Mesodermal cell (in vitro differentiated cells): ENCODE measurements around the gene P2RY8.
"Not testable (repeated sequence)": the region's sequence is repeated elsewhere in the genome, so short reads cannot be mapped to it uniquely, and the experiment has no call there.

Source experiments
- H3K27ac ChIP-seq: 2 replicates; pipeline ENCODE4 v1.7.0; 2013; ENCODE audit warnings: mild to moderate bottlenecking, low read depth, low read length, moderate library complexity; ENCODE audit not compliant: severe bottlenecking
- H3K36me3 ChIP-seq: 2 replicates; pipeline ENCODE4 v1.7.1; 2013; ENCODE audit warnings: mild to moderate bottlenecking, low read length, moderate library complexity; ENCODE audit not compliant: control insufficient read depth, insufficient read depth
- H3K4me1 ChIP-seq: one replicate; pipeline ENCODE4 v1.7.1; 2013; ENCODE audit warnings: mild to moderate bottlenecking, low read length; ENCODE audit not compliant: insufficient read depth, control insufficient read depth, poor library complexity, severe bottlenecking
- H3K4me3 ChIP-seq: 2 replicates; pipeline ENCODE4 v1.7.0; 2013; ENCODE audit warnings: low read length, control low read depth, mild to moderate bottlenecking; ENCODE audit not compliant: insufficient read depth, poor library complexity, severe bottlenecking; ENCODE audit errors: extremely low read depth
- H3K9me3 ChIP-seq: 2 replicates; pipeline ENCODE4 v1.7.1; 2013; ENCODE audit warnings: mild to moderate bottlenecking, low read length, moderate library complexity; ENCODE audit not compliant: control insufficient read depth
- WGBS, 2 experiments: methylation state at CpG; one replicate each; pipeline ENCODE4 v1.1.5; 2013; ENCODE audit warnings: missing lambda C conversion rate in 2 of 2; ENCODE audit not compliant: insufficient coverage in 2 of 2; 5-methylcytosine and 5-hydroxymethylcytosine counted together

P2RY8 gene

DNA sequence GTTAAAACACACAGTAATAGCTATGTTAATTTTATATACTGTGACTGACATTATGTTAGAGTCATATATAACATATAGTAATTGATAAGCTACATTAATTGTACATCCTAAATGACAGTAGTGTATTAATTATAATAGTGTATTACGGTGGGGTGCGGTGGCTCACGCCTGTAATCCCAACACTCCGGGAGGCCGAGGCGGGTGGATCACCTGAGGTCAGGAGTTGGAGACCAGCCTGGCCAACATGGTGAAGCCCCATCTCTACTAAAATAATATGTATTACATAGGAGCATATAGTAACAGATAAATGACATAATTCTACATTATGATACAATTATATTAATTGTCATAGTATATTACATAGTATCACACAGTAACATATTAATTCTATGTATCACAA, 96.5 kb downstream of the P2RY8 start:
- Histone ChIP-seq H3K36me3 (peaks cover 73% of the 10 kb centered on the region), H3K4me1 (no peaks in the 10 kb centered on the region), H3K4me3 (no peak overlapping the region), H3K9me3 (peaks cover 8% of the 10 kb centered on the region), H3K27ac (no peak overlapping the region)
- WGBS, 2 experiments: no CpG with 5 or more reads among the region's 6 CpGs

DNA sequence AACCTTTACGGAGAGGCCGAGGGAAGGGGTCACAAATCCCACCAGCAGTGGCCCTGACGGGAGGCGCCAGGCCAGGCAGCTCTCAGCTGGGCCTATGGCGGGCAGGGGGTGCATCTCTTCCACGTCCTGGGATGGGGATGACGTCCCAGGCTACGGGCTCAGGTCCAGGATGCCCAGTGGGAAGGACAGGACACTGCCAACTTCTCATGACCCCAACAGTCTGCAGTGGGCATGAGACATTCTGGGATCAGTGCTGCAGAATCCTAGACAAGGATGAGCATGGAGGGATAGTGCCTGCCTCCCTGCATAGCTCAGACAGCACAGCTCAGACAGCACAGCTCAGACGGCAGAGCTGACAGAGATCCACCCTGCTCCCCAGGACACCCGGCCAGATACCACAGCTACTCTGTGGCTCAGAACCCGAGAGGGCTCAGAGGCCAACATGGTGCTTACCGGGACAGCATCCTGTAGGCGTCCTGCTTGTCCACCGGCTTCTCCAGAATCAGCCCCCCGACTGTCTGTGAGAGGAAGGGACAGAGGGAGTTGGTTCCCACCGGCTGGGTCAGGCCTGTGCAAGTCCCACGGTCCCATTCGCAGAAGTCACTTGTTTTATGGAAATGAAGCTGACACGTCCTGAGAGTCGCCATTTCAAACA, 101.6 kb downstream of the P2RY8 start:
- H3K36me3 ChIP-seq: peaks cover 67% of the 10 kb centered on the region
- no peaks in the 10 kb centered on the region for H3K4me1 ChIP-seq
- no peak overlapping the region for H3K4me3 ChIP-seq
- H3K9me3 ChIP-seq: no peaks in the 10 kb centered on the region
- no peak overlapping the region for H3K27ac ChIP-seq
- 94 to 96% methylated on average over 15 to 19 of the region's 20 CpGs for WGBS, 2 experiments

DNA sequence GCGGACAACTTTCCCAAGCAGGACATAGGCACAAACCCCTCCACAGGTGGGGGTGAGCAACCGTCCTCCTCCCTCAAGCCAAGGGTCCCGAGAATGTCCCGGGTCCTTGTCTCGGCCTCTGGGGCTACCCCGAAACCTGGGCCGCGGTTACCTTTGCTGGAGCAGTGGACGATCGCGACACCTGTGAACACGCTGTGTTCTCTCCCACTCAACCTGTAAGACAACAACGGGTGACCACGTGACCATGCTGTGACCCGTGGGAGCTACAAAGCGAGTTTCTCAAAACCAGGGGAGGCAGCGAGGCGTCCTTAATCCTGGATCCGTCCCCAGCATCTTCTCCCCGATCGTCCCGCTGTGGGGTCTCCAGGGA, 102.1 kb downstream of the P2RY8 start:
- no peaks in the 10 kb centered on the region for H3K4me1 ChIP-seq
- H3K4me3 ChIP-seq: no peak overlapping the region
- H3K36me3 ChIP-seq: peaks cover 70% of the 10 kb centered on the region
- no peaks in the 10 kb centered on the region for H3K9me3 ChIP-seq
- H3K27ac ChIP-seq: no peak overlapping the region
- WGBS, 2 experiments: 96 to 98% methylated on average over 15 to 22 of the region's 22 CpGs

DNA sequence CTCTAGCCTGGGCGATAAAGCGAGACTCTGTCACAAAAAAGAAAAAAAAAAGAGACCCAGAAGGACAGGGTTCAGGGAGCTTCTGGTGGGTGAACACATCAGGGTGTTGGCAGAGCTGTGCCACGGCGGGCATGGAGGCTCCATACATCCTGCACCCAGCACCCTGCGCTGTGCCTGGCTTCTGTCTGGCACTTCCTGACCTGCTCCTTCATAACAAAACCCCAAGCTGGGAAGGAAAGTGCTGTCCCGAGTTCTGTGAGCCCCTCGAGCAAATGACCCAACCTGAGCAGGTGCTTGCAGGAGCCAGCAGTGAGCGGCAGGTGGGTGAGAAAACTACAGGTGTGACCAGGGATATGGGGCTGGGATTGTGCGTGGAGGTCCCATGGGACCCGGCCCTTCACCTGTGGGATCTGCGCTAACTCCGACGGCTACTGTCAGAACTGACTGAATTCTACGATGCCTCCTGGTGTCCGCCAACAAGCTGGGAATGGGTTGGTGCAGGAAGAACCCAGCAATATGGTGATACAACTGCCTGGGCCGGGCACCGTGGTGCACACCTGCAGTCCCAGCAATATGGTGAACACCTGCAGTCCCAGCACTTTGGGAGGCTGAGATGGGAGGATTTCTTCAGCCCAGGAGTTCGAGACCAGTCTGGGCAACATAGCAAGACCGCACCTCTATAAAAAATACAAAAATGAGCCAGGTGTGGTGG, 103.2 kb downstream of the P2RY8 start:
- Histone ChIP-seq H3K4me1 (no peaks in the 10 kb centered on the region), H3K27ac (no peak overlapping the region), H3K9me3 (no peaks in the 10 kb centered on the region), H3K36me3 (peaks cover 68% of the 10 kb centered on the region), H3K4me3 (no peak overlapping the region)
- WGBS, 2 experiments: 94 to 99% methylated on average over 12 to 13 of the region's 19 CpGs

DNA sequence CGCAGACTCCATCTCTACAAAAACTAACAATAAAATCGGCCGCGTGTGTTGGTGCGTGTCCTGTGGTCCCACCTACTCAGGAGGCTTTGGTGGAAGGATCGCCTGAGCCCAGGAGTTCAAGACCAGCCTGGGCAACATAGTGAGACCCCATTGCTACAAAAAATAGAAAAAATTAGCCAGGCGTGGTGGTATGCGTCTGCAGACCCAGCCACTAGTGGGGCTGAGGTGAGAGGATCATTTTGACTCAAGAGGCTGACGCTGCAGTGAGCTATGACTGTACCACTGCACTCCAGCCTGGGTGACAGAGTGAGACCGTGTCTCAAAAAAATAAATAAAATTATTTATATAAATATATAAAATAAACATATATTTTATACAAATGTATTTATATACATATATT, 106.5 kb downstream of the P2RY8 start:
- Histone ChIP-seq H3K36me3 (peaks cover 60% of the 10 kb centered on the region), H3K4me3 (no peak overlapping the region), H3K27ac (no peak overlapping the region), H3K9me3 (no peaks in the 10 kb centered on the region), H3K4me1 (no peaks in the 10 kb centered on the region)
- WGBS, 2 experiments: 99 to 100% methylated on average over 5 to 8 of the region's 10 CpGs

DNA sequence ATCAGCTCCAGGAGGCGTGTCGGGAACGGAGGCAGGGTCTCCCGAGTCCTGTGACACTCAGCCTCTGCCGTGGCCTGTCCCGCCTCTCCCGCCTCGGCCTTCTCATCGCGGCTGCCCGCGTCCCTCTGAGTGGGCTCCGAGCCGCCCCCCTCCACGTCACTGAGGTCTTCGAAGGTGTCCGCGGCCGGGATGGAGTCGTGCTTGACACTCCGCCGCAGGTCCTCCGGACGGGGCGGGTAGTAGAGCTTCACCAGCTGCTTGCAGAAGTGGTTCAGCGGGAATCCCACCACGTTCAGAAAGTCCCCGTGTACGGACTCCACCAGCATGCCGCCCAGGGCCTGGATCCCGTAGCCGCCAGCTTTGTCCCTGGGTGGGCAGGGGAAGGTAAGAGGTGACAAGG, 109.2 kb downstream of the P2RY8 start:
- H3K9me3 ChIP-seq: peaks cover 4% of the 10 kb centered on the region
- no peak overlapping the region for H3K27ac ChIP-seq
- peaks cover 69% of the 10 kb centered on the region for H3K36me3 ChIP-seq
- H3K4me1 ChIP-seq: no peaks in the 10 kb centered on the region
- WGBS, 2 experiments: 92 to 95% methylated on average over 32 of the region's 32 CpGs
- no peak overlapping the region for H3K4me3 ChIP-seq

DNA sequence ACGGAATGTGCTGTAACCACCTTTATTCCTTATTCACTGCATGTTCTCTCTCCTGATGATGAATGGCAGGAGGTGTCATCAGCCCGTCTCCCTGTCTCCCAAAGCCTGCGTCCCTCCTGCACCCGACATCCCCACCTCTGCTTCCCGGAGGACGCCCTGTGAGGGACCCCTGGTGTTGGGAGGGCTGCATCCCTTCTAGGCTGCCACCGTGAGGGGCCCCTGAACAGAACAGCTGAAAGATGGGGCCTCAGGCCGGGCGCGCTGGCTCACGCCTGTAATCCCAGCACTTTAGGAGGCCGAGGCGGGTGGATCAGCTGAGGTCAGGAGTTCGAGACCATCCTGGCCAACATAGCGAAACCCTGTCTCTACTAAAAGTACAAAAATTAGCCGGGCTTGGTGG, 110.7 kb downstream of the P2RY8 start:
- H3K4me1 ChIP-seq, H3K4me3 ChIP-seq, H3K27ac ChIP-seq: not testable (repeated sequence)
- H3K9me3 ChIP-seq: peaks cover 18% of the 10 kb centered on the region
- peaks cover 78% of the 10 kb centered on the region for H3K36me3 ChIP-seq
- WGBS, 2 experiments: 84 to 88% methylated on average over 12 to 16 of the region's 16 CpGs

DNA sequence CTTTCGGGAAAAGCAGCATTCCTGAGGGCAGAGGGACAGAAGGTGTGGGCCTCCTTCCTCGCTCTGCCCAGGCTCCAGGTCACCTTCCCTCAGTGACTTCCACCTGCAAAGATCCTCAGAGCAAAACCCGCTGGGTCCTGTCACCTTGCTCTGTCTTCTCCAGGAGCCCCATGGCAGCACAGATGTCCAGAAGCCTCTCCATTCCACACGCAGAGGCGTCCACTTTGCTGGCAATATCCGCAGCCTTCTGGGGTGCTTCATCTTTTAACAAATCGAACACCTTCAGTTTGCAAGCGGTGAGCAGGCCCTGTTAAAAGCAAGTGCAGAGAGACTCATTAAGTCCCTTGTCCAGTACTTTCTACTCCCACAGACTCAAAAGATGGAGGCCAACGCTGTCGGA, 111.6 kb downstream of the P2RY8 start:
- Histone ChIP-seq H3K36me3 (peaks cover 80% of the 10 kb centered on the region), H3K4me3 (no peak overlapping the region), H3K4me1 (no peaks in the 10 kb centered on the region), H3K9me3 (peaks cover 20% of the 10 kb centered on the region), H3K27ac (no peak overlapping the region)
- 81 to 85% methylated on average over 8 to 9 of the region's 10 CpGs for WGBS, 2 experiments

DNA sequence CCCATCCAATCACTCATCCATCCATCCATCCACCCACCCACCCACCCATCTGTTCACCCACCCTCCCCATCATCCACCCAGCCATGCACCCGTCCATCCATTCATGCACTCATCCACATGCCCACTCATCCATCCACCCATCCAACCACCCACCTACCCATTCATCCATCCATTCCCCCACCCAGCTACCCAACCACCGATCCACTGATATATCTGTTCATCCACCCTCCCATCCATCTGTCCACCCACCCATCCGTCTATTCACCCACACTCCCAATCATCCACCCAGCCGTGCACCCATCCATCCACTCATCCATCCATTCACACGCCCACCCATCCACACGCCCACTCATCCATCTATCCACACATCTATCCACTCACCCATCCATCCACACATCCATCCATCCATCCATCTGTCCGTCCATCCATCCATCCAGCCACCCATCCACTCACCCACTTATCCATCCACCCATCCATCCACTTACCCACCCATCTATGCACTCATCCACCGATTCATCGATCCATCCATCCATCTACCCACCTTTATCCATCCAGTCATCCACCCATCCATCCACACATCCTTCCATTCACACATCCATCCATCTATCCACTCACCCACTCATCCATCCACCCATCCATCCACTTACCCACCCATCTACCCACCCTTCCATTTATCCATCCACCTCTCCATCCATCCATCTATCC, 112.7 kb downstream of the P2RY8 start:
- 83 to 84% methylated on average over 8 to 9 of the region's 9 CpGs for WGBS, 2 experiments

DNA sequence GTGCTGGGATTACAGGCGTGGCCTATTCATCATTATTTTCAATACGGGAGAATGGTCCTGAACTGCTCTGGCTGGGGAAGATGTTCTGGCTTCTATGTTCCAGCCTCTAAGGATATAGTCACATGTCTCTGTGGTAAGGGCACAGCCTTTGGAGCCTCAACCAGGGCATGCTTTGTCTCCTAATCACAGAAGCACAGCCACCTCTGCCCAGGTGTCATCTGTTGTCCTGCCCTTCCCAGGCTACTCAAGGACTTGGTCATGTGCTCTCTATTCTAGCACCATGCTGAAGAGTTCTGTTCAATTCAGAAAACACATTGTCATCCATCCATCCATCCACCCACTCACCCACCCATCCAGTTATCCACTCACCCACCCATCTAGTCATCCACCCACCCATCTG, 113.8 kb downstream of the P2RY8 start:
- WGBS, 2 experiments: 43 to 74% methylated on average over 1 to 2 of the region's 2 CpGs
- no peak overlapping the region for H3K4me3 ChIP-seq
- H3K36me3 ChIP-seq: peaks cover 81% of the 10 kb centered on the region
- peaks cover 20% of the 10 kb centered on the region for H3K9me3 ChIP-seq
- no peaks in the 10 kb centered on the region for H3K4me1 ChIP-seq
- no peak overlapping the region for H3K27ac ChIP-seq

More for the DNA sequence above, 112.7 kb downstream of the P2RY8 start:
- H3K4me3 ChIP-seq: no peak overlapping the region
- H3K9me3 ChIP-seq: peaks cover 20% of the 10 kb centered on the region
- H3K4me1 ChIP-seq: no peaks in the 10 kb centered on the region
- H3K36me3 ChIP-seq: peaks cover 75% of the 10 kb centered on the region
- H3K27ac ChIP-seq: no peak overlapping the region

DNA sequence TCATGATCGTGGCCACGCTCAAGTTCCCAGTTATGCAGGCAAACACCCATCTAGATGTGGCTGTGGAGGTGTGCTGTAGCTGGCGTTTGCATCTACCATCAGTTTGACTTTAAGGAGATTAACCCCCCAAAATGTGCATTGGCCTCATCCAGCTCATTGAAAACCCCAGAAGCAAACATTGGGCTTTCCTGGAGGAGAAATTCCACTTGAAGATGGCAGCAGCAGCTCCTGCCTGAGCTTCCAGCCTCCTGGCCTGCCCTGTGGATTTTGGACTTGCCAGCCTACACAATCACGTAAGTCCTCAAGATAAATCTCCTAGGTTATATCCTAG, 114.9 kb downstream of the P2RY8 start:
- Histone ChIP-seq H3K36me3 (peaks cover 79% of the 10 kb centered on the region), H3K27ac (no peak overlapping the region), H3K4me1 (no peaks in the 10 kb centered on the region), H3K4me3 (no peak overlapping the region), H3K9me3 (peaks cover 20% of the 10 kb centered on the region)
- WGBS, 2 experiments: 96 to 100% methylated on average over 2 to 4 of the region's 4 CpGs
